AG04450 (cell line): ENCODE results near the gene PACS2. TPM values are rescaled to one million over a fixed set of nuclear protein-coding genes. Genes with fewer than 3 reads are reported as not detected.
"Not testable (repeated sequence)": the region's sequence is repeated elsewhere in the genome, so short reads cannot be mapped to it uniquely, and the experiment has no call there.

Source experiments
- CTCF ChIA-PET: fragments of 300-600, 350-600 bp; formaldehyde crosslinking; extraction: SDS; loops from one replicate; lab custom pipeline; 2022; ENCODE audit warnings: antibody characterized with exemption, inconsistent platforms; lab: Charles Lee
- POLR2A ChIA-PET: fragments of 350-600 bp; formaldehyde crosslinking; extraction: SDS; loops from one replicate; lab custom pipeline; 2021; ENCODE audit warnings: antibody characterized with exemption, inconsistent platforms; lab: Yijun Ruan, JAX
- DNase-seq: peaks from one replicate; pipeline ENCODE4 v3.0.0-alpha.2; 2011; ENCODE audit warnings: low read depth, low spot score
- H3K27ac ChIP-seq: one replicate; pipeline ENCODE4 v1.5.1; 2012; ENCODE audit warnings: low read depth, low read length, control low read depth
- H3K27me3 ChIP-seq: one replicate; pipeline ENCODE4 v1.6.0; 2012; ENCODE audit warnings: low read length; ENCODE audit not compliant: control insufficient read depth, insufficient read depth
- H3K4me3 ChIP-seq: 2 replicates; pipeline ENCODE4 v1.5.1; 2011; ENCODE audit warnings: mild to moderate bottlenecking, low read depth, low read length, control low read depth
- H3K9me3 ChIP-seq: 2 replicates; pipeline ENCODE4 v1.5.1; 2012; ENCODE audit warnings: low read length; ENCODE audit not compliant: control insufficient read depth, insufficient read depth
- CTCF ChIP-seq: IDR thresholded peaks from 2 replicates; pipeline ENCODE4 v1.5.1; 2011; ENCODE audit warnings: low read depth, low read length, control low read depth, inconsistent platforms
- polyA plus RNA-seq: library from polyadenylated mRNA; depleted of rRNA; stranded (reverse); fragments of >200 nt; gene quantifications from 2 replicates; pipeline ENCODE4 v1.2.3, GENCODE V29; 2011

PACS2 gene
- polyA plus RNA-seq, 1 experiment = 13.0 TPM

DNA sequence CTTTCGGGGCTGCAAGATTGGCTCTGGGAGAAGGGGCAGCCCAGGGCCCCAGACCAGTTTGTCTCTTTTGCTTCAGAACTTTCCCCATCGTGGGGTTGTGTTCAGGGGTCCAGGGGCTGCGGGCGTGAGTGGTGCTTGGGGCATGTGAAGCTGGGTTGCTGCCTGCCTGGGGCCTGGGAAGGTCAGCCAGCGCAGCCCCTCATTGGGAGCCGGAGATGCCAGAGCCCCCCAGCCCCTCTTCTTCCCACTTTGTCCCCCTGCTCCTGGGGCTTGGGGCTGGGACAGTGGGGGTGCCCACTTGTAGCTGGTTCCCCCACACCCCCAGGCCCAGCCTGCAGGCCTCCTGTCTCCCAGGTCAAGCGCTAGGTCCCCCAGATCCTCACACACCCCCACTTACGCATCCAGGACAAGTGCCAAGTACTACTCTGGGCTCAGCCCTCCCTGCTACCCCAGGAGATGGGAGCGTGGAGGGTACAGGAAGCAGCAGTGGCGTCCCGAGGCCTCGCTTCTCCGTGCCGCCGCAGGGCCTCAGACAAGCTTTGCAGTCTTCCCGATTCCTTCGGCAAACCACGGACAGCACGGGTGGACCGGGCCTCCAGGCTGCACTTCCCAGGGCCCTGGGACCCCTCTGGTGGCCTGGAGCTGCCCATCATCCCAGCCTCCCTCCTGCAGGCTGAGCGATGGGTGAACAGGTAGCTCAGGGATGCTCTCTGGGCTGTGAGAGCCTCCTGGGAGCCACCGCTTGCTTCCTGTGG lies 41.5 kb downstream of the PACS2 start:
- ChIA-PET CTCF (interaction anchor here (1.6 kb wide), 1 partner anchor 15 kb away, joined by 6 read pairs; no protein-coding TSS in a partner anchor), POLR2A (interaction anchor here (1.1 kb wide), 1 partner anchor 55 kb away, joined by 3 read pairs; no protein-coding TSS in a partner anchor)
- DNase-seq = no peak
- Histone ChIP-seq H3K4me3 (no peak overlapping the region), H3K27me3 (no peaks in the 10 kb centered on the region), H3K9me3 (no peaks in the 10 kb centered on the region; the same call in 1 of the 2 replicates), H3K27ac (no peak overlapping the region)
- no peak for TF ChIP-seq CTCF

- Histone ChIP-seq H3K27ac (no peak overlapping the region), H3K27me3 (no peaks in the 10 kb centered on the region), H3K4me3 (no peak overlapping the region), H3K9me3 (no peaks in the 10 kb centered on the region; the same call in 1 of the 2 replicates)
- DNase-seq = no peak
- no peak for TF ChIP-seq CTCF
- ChIA-PET CTCF (interaction anchor here (1.6 kb wide), 1 partner anchor 14 kb away, joined by 6 read pairs; no protein-coding TSS in a partner anchor), POLR2A (interaction anchor here (1.1 kb wide), 1 partner anchor 56 kb away, joined by 3 read pairs; no protein-coding TSS in a partner anchor)
Measured at GRCh38 chr14:105356927-105357326, 42.4 kb downstream of the PACS2 start.

GRCh38 chr14:105357626-105358025 lies 43.1 kb downstream of the PACS2 start:
- DNase-seq = no peak
- no peak for TF ChIP-seq CTCF
- POLR2A ChIA-PET = no interaction called here
- CTCF ChIA-PET = no interaction called here
- Histone ChIP-seq H3K27ac (no peak overlapping the region), H3K9me3 (no peaks in the 10 kb centered on the region; the same call in 1 of the 2 replicates), H3K27me3 (no peaks in the 10 kb centered on the region), H3K4me3 (no peak overlapping the region)

DNA sequence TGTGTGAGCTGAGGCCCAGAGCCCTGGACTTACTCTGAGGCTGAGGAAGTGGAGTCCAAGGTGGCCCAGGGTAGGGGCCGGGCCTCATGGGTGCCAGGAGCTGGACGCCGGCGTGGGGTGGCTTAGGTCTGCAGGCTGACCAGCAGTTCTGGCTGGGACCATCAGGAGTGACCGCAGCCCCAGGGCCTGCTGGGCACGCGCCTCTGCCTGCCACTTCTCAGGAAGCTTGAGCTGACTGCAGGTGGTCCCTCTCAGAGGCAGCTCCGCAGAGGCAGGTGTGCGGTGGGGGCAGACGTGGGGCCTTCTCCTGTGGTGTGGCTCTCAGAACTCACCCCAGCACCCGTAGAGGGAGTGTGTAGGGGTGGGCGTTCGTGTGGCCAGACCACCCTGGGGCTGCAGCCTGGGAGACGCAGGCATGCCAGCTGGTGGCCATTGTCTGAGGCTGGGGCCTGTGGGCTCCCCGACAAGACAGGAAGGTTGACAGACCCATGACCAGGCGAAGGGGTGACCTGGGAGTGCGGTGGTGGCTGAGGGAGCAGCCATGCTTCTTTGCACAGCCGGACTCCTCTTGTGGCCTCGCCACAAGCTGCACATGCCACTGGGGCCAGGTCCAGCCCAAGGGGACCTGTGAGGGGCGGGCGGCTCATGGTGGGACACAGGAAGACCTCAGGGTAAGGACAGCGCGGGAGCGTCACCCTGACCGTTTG lies 43.7 kb downstream of the PACS2 start:
- H3K9me3 ChIP-seq = no peaks in the 10 kb centered on the region; the same call in 1 of the 2 replicates
- no peak overlapping the region for H3K4me3 ChIP-seq
- H3K27me3 ChIP-seq = no peaks in the 10 kb centered on the region
- no peak for DNase-seq
- H3K27ac ChIP-seq = no peak overlapping the region
- ChIA-PET POLR2A (no interaction called here), CTCF (no interaction called here)
- TF ChIP-seq CTCF = no peak

GRCh38 chr14:105358943-105359342 lies 44.4 kb downstream of the PACS2 start:
- CTCF ChIA-PET = no interaction called here

DNA sequence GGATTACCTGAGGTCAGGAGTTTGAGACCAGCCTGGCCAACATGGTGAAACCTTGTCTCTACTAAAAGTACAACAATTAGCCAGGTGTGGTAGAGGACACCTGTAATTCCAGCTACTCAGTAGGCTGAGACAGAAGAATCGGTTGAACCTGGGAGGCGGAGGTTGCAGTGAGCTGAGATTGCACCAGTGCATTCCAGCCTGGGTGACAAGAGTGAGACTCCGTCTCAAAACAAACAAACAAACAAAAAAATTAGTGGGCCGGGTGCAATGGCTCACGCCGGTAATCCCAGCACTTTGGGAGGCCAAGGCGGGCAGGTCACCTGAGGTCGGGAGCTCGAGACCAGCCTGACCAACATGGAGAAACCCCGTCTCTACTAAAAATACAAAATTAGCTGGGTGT lies 46.9 kb downstream of the PACS2 start:
- H3K9me3 ChIP-seq, POLR2A ChIA-PET, H3K4me3 ChIP-seq, H3K27me3 ChIP-seq, H3K27ac ChIP-seq, DNase-seq: not testable (repeated sequence)
- CTCF ChIA-PET = interaction anchor here (1.6 kb wide), 1 partner anchor 9 kb away, joined by 4 read pairs; no protein-coding TSS in a partner anchor

More at GRCh38 chr14:105358943-105359342, 44.4 kb downstream of the PACS2 start:
- no peak overlapping the region for H3K4me3 ChIP-seq
- POLR2A ChIA-PET = no interaction called here
- H3K27me3 ChIP-seq = no peaks in the 10 kb centered on the region
- H3K9me3 ChIP-seq = no peaks in the 10 kb centered on the region; the same call in 1 of the 2 replicates
- no peak for TF ChIP-seq CTCF
- no peak overlapping the region for H3K27ac ChIP-seq
- no peak for DNase-seq
